Fibroblast of the aortic adventitia (primary cell): ENCODE data around the gene TCEANC2. TPM values are rescaled to one million over a fixed set of nuclear protein-coding genes. Genes with fewer than 3 reads are reported as not detected.

ENCODE experiments used
- DNase-seq: peaks from one replicate; pipeline ENCODE4 v3.0.0-alpha.2; 2010; ENCODE audit warnings: low read depth
- H3K4me3 ChIP-seq: 2 replicates; pipeline ENCODE4 v1.5.1; 2011; ENCODE audit warnings: low read depth, mild to moderate bottlenecking, control low read depth, low read length, moderate library complexity
- CTCF ChIP-seq: IDR thresholded peaks from 2 replicates; pipeline ENCODE4 v1.5.1; 2011; ENCODE audit warnings: mild to moderate bottlenecking, low read length, control low read depth, inconsistent platforms; ENCODE audit not compliant: insufficient read depth
- total RNA-seq: library from RNA; depleted of rRNA; stranded (reverse); fragments of >200 nt; gene quantifications from 2 replicates; pipeline ENCODE4 v1.2.3, GENCODE V29; 2012; ENCODE audit warnings: low replicate concordance

Gene TCEANC2
- total RNA-seq, 1 donor: 5.4 TPM

GRCh38 chr1:54108156-54108555, 54.7 kb downstream of the TCEANC2 start:
- H3K4me3 ChIP-seq: no peak overlapping the region
- no peak for TF ChIP-seq CTCF
- DNase-seq: no peak

GRCh38 chr1:54109129-54110090, 56.0 kb downstream of the TCEANC2 start:
- no peak for TF ChIP-seq CTCF
- H3K4me3 ChIP-seq: no peak overlapping the region
- no peak for DNase-seq

GRCh38 chr1:54110996-54111395, 57.6 kb downstream of the TCEANC2 start:
- no peak overlapping the region for H3K4me3 ChIP-seq
- TF ChIP-seq CTCF: no peak
- no peak for DNase-seq

- DNase-seq: no peak
- H3K4me3 ChIP-seq: no peak overlapping the region
- no peak for TF ChIP-seq CTCF
Measured at GRCh38 chr1:54111624-54112023, 58.2 kb downstream of the TCEANC2 start.

- no peak for DNase-seq
- no peak for TF ChIP-seq CTCF
- H3K4me3 ChIP-seq: no peak overlapping the region
Measured at GRCh38 chr1:54112027-54112426, 58.6 kb downstream of the TCEANC2 start.

GRCh38 chr1:54112705-54113368, 59.4 kb downstream of the TCEANC2 start:
- TF ChIP-seq CTCF: no peak
- no peak for DNase-seq
- H3K4me3 ChIP-seq: no peak overlapping the region
